Fibroblast of pulmonary artery (primary cell): ENCODE data around the gene IGFBP3.

ENCODE experiments used
- DNase-seq: peaks from one replicate; pipeline ENCODE4 v3.0.0-alpha.2; 2010; ENCODE audit warnings: low read depth
- H3K4me3 ChIP-seq: replicated peaks from 2 replicates; pipeline ENCODE4 v1.5.1; 2011; ENCODE audit warnings: low read depth, mild to moderate bottlenecking, control low read depth, low read length, moderate library complexity
- CTCF ChIP-seq: IDR thresholded peaks from 2 replicates; pipeline ENCODE4 v1.5.1; 2011; ENCODE audit warnings: mild to moderate bottlenecking, control low read depth, low read length, inconsistent platforms; ENCODE audit errors: missing control alignments

IGFBP3 gene

GRCh38 chr7:45878457-45879144 lies 42.5 kb downstream of the IGFBP3 start:
- no peak for DNase-seq
- TF ChIP-seq CTCF: no peak
- H3K4me3 ChIP-seq: no peak overlapping the region

- no peak for TF ChIP-seq CTCF
- no peak overlapping the region for H3K4me3 ChIP-seq
- no peak for DNase-seq
These were observed 44.6 kb downstream of the IGFBP3 start for GRCh38 chr7:45876519-45876918.

GRCh38 chr7:45874408-45875131 lies 46.5 kb downstream of the IGFBP3 start:
- TF ChIP-seq CTCF: no peak
- peak; percentile 90 for DNase-seq
- no peak overlapping the region for H3K4me3 ChIP-seq

GRCh38 chr7:45873355-45873754 lies 47.7 kb downstream of the IGFBP3 start:
- no peak for TF ChIP-seq CTCF
- H3K4me3 ChIP-seq: no peak overlapping the region
- DNase-seq: no peak

GRCh38 chr7:45873035-45873354 lies 48.1 kb downstream of the IGFBP3 start, which contains the start of gene CCDC201:
CCDC201 (minus strand) TSS chr7:45873082; CDS start chr7:45873007, 75 bp downstream.
- TF ChIP-seq CTCF: no peak
- H3K4me3 ChIP-seq: no peak within 1 kb of the TSS

GRCh38 chr7:45872116-45873034 lies 48.7 kb downstream of the IGFBP3 start:
- H3K4me3 ChIP-seq: no peak overlapping the region
- TF ChIP-seq CTCF: peak; percentile 74
- DNase-seq: no peak

More at GRCh38 chr7:45873035-45873354, 48.1 kb downstream of the IGFBP3 start, which contains the start of gene CCDC201:
- DNase-seq: no peak
